GM10266 (cell line): ENCODE results near the gene DUXA.

ENCODE experiments used
- DNase-seq: peaks from one replicate; pipeline ENCODE4 v3.0.0; 2012; ENCODE audit errors: extremely low spot score
- TF ChIP-seq, protein P1 (sequence below): IDR thresholded peaks from 2 replicates; pipeline ENCODE4 v1.5.1; 2012; ENCODE audit warnings: mild to moderate bottlenecking, low read depth; ENCODE audit not compliant: control insufficient read depth, insufficient read depth; ENCODE audit errors: missing control alignments

DUXA gene

DNA sequence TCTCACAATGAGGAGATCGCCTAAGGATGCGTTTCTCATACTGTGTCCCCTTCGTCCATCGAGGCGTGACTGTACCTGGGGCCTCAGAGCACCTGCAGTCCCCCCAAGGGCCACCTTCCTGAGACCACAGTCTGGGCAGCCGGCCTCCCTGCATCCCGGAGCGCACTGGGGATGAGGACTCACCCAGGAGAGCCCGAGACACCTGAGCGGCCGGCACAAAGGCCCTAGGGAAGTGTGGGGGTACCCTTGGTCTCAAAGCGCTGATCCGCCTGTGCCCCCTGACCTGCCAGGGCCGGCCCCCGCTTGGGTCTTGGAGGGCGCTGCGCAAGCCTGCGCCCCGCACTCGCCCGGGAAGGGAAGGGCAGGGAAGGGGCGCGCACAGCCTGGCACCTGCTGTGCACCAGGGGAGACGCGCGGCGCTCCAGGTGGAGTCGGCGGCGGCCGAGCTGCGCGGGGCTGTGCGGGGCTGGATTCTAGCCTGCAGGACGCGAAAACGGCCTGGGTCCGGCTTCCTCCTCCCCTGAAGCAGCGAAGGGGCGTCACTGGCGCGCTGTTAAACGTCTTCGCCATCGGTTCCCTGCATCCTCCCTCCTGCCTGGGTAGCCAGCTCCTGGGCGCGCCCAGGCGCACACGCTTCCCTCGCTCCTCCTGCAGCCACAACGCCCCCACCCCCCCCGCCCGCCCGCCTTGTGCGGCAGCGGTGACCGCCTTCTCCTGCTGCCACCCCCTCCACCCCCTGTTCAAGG lies 61.1 kb downstream of the DUXA start:
- DNase-seq, result no peak
- TF ChIP-seq, protein P1, sequence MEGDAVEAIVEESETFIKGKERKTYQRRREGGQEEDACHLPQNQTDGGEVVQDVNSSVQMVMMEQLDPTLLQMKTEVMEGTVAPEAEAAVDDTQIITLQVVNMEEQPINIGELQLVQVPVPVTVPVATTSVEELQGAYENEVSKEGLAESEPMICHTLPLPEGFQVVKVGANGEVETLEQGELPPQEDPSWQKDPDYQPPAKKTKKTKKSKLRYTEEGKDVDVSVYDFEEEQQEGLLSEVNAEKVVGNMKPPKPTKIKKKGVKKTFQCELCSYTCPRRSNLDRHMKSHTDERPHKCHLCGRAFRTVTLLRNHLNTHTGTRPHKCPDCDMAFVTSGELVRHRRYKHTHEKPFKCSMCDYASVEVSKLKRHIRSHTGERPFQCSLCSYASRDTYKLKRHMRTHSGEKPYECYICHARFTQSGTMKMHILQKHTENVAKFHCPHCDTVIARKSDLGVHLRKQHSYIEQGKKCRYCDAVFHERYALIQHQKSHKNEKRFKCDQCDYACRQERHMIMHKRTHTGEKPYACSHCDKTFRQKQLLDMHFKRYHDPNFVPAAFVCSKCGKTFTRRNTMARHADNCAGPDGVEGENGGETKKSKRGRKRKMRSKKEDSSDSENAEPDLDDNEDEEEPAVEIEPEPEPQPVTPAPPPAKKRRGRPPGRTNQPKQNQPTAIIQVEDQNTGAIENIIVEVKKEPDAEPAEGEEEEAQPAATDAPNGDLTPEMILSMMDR, result no peak
